GM12878 (cell line): ENCODE results near the gene ACOT7. TPM values are rescaled to one million over a fixed set of nuclear protein-coding genes. Genes with fewer than 3 reads are reported as not detected.

Experiments
- ATAC-seq: fragments of 200-7000 bp; cut with Tn5 transposase; 3 replicates; pipeline ENCODE4 v1.9.1; 2020; ENCODE audit warnings: mild to moderate bottlenecking, moderate library complexity
- BruUV-seq: library from RNA; stranded (reverse); fragments of 400-500 nt; replicated peaks from 2 replicates; lab custom pipeline; 2021; lab: Mats Ljungman, UMichigan
- CTCF ChIA-PET: fragments of 300-600 bp; sonication (Branson Sonifier 250); formaldehyde crosslinking; extraction: SDS; loops from one replicate; lab custom pipeline; 2021; ENCODE audit warnings: inconsistent platforms; lab: Yijun Ruan, JAX
- POLR2A ChIA-PET: fragments of 350-600 bp; formaldehyde crosslinking; extraction: SDS; loops from one replicate; lab custom pipeline; 2021; ENCODE audit warnings: inconsistent platforms; lab: Charles Lee
- RAD21 ChIA-PET: fragments of 300-600 bp; sonication (Branson Sonifier 250); formaldehyde crosslinking; loops from one replicate; lab custom pipeline; 2023; ENCODE audit warnings: antibody characterized with exemption; ENCODE audit not compliant: unreplicated experiment; lab: Charles Lee
- SMC1A ChIA-PET: fragments of 300-600 bp; sonication (Branson Sonifier 250); formaldehyde crosslinking; loops from one replicate; lab custom pipeline; 2023; ENCODE audit not compliant: unreplicated experiment, uncharacterized antibody; lab: Charles Lee
- DNase-seq: peaks from one replicate; pipeline ENCODE4 v3.0.0-alpha.2; 2011; ENCODE audit warnings: low read depth, low spot score
- FAIRE-seq: peaks from 3 replicates; lab custom pipeline; 2011; peaks lifted over from hg19 to GRCh38; lab: Jason Lieb, UNC
- H2AFZ ChIP-seq: 2 replicates; pipeline ENCODE4 v1.6.0; 2011; ENCODE audit warnings: low read depth, low read length, control low read depth; ENCODE audit not compliant: control insufficient read depth
- H3K27ac ChIP-seq: 2 replicates; pipeline ENCODE4 v1.5.1; 2011; ENCODE audit warnings: control low read depth; ENCODE audit not compliant: control insufficient read depth, insufficient read depth
- H3K27me3 ChIP-seq, 2 experiments: replicated peaks in 1 of 2; 2 replicates each; pipeline versions ENCODE4 v1.6.0 to v1.6.1; 2011; ENCODE audit warnings: low read length in 1 of 2; ENCODE audit not compliant: control insufficient read depth in 2 of 2, insufficient read depth in 2 of 2
- H3K36me3 ChIP-seq, 2 experiments: 2 replicates each; pipeline ENCODE4 v1.5.1; 2011; ENCODE audit warnings: low read length in 1 of 2; ENCODE audit not compliant: control insufficient read depth in 2 of 2, insufficient read depth in 2 of 2
- H3K4me1 ChIP-seq: 2 replicates; pipeline ENCODE4 v1.6.1; 2011; ENCODE audit warnings: mild to moderate bottlenecking, low read length, moderate library complexity, mixed read lengths; ENCODE audit not compliant: control insufficient read depth, insufficient read depth
- H3K4me2 ChIP-seq: 2 replicates; pipeline ENCODE4 v1.6.0; 2011; ENCODE audit warnings: control low read depth; ENCODE audit not compliant: control insufficient read depth, insufficient read depth
- H3K4me3 ChIP-seq: fragments of 200-600 bp; sonication (generic); 2 replicates; pipeline ENCODE4 v1.5.1; 2016
- H3K79me2 ChIP-seq: 2 replicates; pipeline ENCODE4 v1.6.0; 2011; ENCODE audit warnings: low read length; ENCODE audit not compliant: control insufficient read depth, insufficient read depth
- H3K9ac ChIP-seq: 2 replicates; pipeline ENCODE4 v1.8.0; 2011; ENCODE audit warnings: low read length, control low read depth, mixed read lengths; ENCODE audit not compliant: control insufficient read depth, insufficient read depth
- H3K9me3 ChIP-seq: replicated peaks from 3 replicates; pipeline ENCODE4 v1.5.1; 2011; ENCODE audit warnings: mild to moderate bottlenecking, low read length; ENCODE audit not compliant: control insufficient read depth, insufficient read depth
- H4K20me1 ChIP-seq: 2 replicates; pipeline ENCODE4 v1.6.0; 2011; ENCODE audit not compliant: control insufficient read depth, insufficient read depth
- CBFB ChIP-seq: IDR thresholded peaks from 2 replicates; pipeline ENCODE4 v1.6.1; 2016; ENCODE audit warnings: antibody characterized with exemption, low read depth
- CREB1 ChIP-seq: IDR thresholded peaks from 2 replicates; pipeline ENCODE4 v1.6.1; 2012; ENCODE audit warnings: low read depth, mild to moderate bottlenecking, inconsistent platforms
- ELK1 ChIP-seq: IDR thresholded peaks from 2 replicates; pipeline ENCODE4 v1.6.1; 2012; ENCODE audit warnings: low read depth, low read length, improper control_type of control experiment
- IRF5 ChIP-seq: fragments of 450-650 bp; IDR thresholded peaks from 2 replicates; pipeline ENCODE4 v1.6.1; 2017; ENCODE audit warnings: borderline replicate concordance
- MTA2 ChIP-seq: fragments of 450-650 bp; IDR thresholded peaks from 2 replicates; pipeline ENCODE4 v1.6.1; 2016; ENCODE audit warnings: low read depth, mild to moderate bottlenecking, moderate library complexity
- NKRF ChIP-seq: fragments of 450-650 bp; conservative IDR thresholded peaks from 2 replicates; pipeline ENCODE4 v1.6.1; 2017; ENCODE audit warnings: mild to moderate bottlenecking, moderate library complexity
- PAX5 ChIP-seq: IDR thresholded peaks from 2 replicates; pipeline ENCODE4 v1.6.1; 2011; ENCODE audit warnings: low read depth, low read length, borderline replicate concordance
- SMARCA5 ChIP-seq: fragments of 450-650 bp; IDR thresholded peaks from 2 replicates; pipeline ENCODE4 v1.6.1; 2017; ENCODE audit warnings: mild to moderate bottlenecking
- SMC3 ChIP-seq: IDR thresholded peaks from 2 replicates; pipeline ENCODE4 v1.6.1; 2011; ENCODE audit warnings: low read length, improper control_type of control experiment, borderline replicate concordance
- SP1 ChIP-seq: IDR thresholded peaks from one replicate; pipeline ENCODE4 v1.6.1; 2011; ENCODE audit warnings: low read depth, low read length
- TCF7 ChIP-seq: IDR thresholded peaks from 2 replicates; pipeline ENCODE4 v1.6.1; 2014; ENCODE audit warnings: antibody characterized with exemption, borderline replicate concordance
- WRNIP1 ChIP-seq: IDR thresholded peaks from 2 replicates; pipeline ENCODE4 v1.6.1; 2011; ENCODE audit warnings: low read depth, low read length, improper control_type of control experiment, borderline replicate concordance
- WGBS: methylation state at CpG from one replicate; pipeline ENCODE4 v1.1.6; 2016; ENCODE audit warnings: low lambda C conversion rate; ENCODE audit not compliant: insufficient replicate concordance, insufficient coverage; ENCODE audit errors: missing lambda C conversion rate; 5-methylcytosine and 5-hydroxymethylcytosine counted together
- in situ Hi-C: fragments of 300-500 bp; cut with MboI; formaldehyde crosslinking; loops from 9 replicates; pipeline ENCODE4 v1.14.3; 2018; ENCODE audit warnings: mixed read lengths
- intact Hi-C: fragments of 100-400 bp; cut with micrococcal nuclease; formaldehyde crosslinking; loops from one replicate; pipeline ENCODE4 v1.14.2; 2022; ENCODE audit not compliant: unreplicated experiment
- polyA plus RNA-seq, 11 experiments: library from polyadenylated mRNA; depleted of rRNA in 4 of 11; unstranded in 6 of 11; stranded (reverse) in 5 of 11; fragments of >200 nt; fragmentation: Nextera tagmentation in 4 of 11; fragmentation: Illumina TruSeq in 1 of 11; extraction: Ambion mirVana in 4 of 11; extraction: Trizol in 1 of 11; gene quantifications; 1 replicate in 1 of 11; 2 replicates in 10 of 11; pipeline versions ENCODE4 v1.2.1 to v1.2.3, GENCODE V29; 2011 to 2016; ENCODE audit warnings: inconsistent platforms in 2 of 11, missing spikeins in 2 of 11, low read depth in 1 of 11
- total RNA-seq, 4 experiments: library from RNA; depleted of rRNA in 3 of 4; stranded (reverse); fragments of >200 nt in 3 of 4; fragmentation: Illumina TruSeq in 1 of 4; extraction: Trizol in 1 of 4; gene quantifications; 2 replicates each; pipeline versions ENCODE4 v1.2.1 to v1.2.3, GENCODE V29; 2013 to 2021

ACOT7 gene
- total and polyA plus RNA-seq, 10 of the 15 experiments (the other 5 are each of a cell fraction or from before 2014, with no cell fraction given) = 8.9 to 206 (median 61.2) TPM

GRCh38 chr1:6351480-6352137, 42.0 kb downstream of the ACOT7 start (continued):
- TF ChIP-seq TCF7 (no peak), WRNIP1 (no peak), PAX5 (no peak), SMARCA5 (no peak), MTA2 (no peak), IRF5 (no peak), CREB1 (no peak), SMC3 (no peak)

GRCh38 chr1:6350416-6351088, 43.0 kb downstream of the ACOT7 start:
- Histone ChIP-seq H3K79me2 (no peaks in the 10 kb centered on the region; the same call in 1 of the 2 replicates), H3K4me3 (no peak overlapping the region), H3K36me3 (peaks cover 5 to 20% of the 10 kb centered on the region in 2 experiments; a peak in 3 of 4 replicates), H3K4me2 (no peak overlapping the region), H4K20me1 (no peaks in the 10 kb centered on the region), H3K27ac (no peak overlapping the region), H3K27me3 (no peaks in the 10 kb centered on the region), H3K4me1 (peaks cover 7% of the 10 kb centered on the region; the same call in 1 of the 2 replicates)
- in situ Hi-C loops = no loop called here
- ChIA-PET RAD21 (no interaction called here), POLR2A (interaction anchor here (0.6 kb wide), 1 partner anchor 225 kb away, joined by 3 read pairs; no protein-coding TSS in a partner anchor), SMC1A (interaction anchor here (1.0 to 1.1 kb wide), 2 partner anchors 52 to 54 kb away, joined by 3 read pairs; no protein-coding TSS in a partner anchor)
- no peak for ATAC-seq
- DNase-seq = no peak
- 83% methylated on average over 13 of the region's 15 CpGs for WGBS
- BruUV-seq = no TSS peak
- no peak for FAIRE-seq
- TF ChIP-seq ELK1 (no peak), SMARCA5 (no peak), SP1 (no peak), NKRF (no peak), CBFB (no peak)
- TF ChIP-seq, all 136 proteins: peak for 0
- intact Hi-C loops = no loop called here
- Histone ChIP-seq H3K9me3 (no peaks in the 10 kb centered on the region), H3K9ac (no peak overlapping the region), H2AFZ (no peak overlapping the region)
- CTCF ChIA-PET = interaction anchor here (0.6 to 4.4 kb wide), 9 partner anchors 13 to 104 kb away, joined by 3 to 56 read pairs (median 4); no protein-coding TSS in a partner anchor
